HCT116 (cell line): ENCODE data around the gene SLC22A2. TPM values are rescaled to one million over a fixed set of nuclear protein-coding genes. Genes with fewer than 3 reads are reported as not detected.

ENCODE experiments used
- ATAC-seq: fragments of 200-7000 bp; cut with Tn5 transposase; 2 replicates; pipeline ENCODE4 v1.9.1; 2020; ENCODE audit warnings: mild to moderate bottlenecking, moderate library complexity
- BruUV-seq: library from RNA; stranded (reverse); fragments of 400-500 nt; replicated peaks from 2 replicates; lab custom pipeline; 2021; lab: Mats Ljungman, UMichigan
- CTCF ChIA-PET: fragments of 300-600 bp; sonication (Branson Sonifier 250); formaldehyde crosslinking; loops from one replicate; lab custom pipeline; 2021; ENCODE audit warnings: antibody characterized with exemption; lab: Charles Lee
- POLR2A ChIA-PET: fragments of 300-600, 350-600 bp; sonication (Branson Sonifier 250); formaldehyde crosslinking; loops from one replicate; lab custom pipeline; 2021; ENCODE audit warnings: antibody characterized with exemption; lab: Charles Lee
- RAD21 ChIA-PET, 2 experiments: fragments of 300-600 bp; sonication (Branson Sonifier 250); formaldehyde crosslinking; loops; one replicate each; lab custom pipeline; 2023; ENCODE audit warnings: low total read pairs in 2 of 2; ENCODE audit not compliant: uncharacterized antibody in 2 of 2, unreplicated experiment in 2 of 2, low non-redundant PET in 1 of 2; lab: Charles Lee
- DNase-seq: peaks from one replicate; pipeline ENCODE4 v3.0.0-alpha.2; 2010; ENCODE audit warnings: low read depth, low spot score
- H2AFZ ChIP-seq: fragments of 200-600 bp; shearing (Covaris generic), sonication (generic); 2 replicates; pipeline ENCODE4 v1.6.1; 2017; ENCODE audit warnings: low read depth, mixed run types, mixed read lengths, antibody characterized with exemption, low read length; ENCODE audit not compliant: poor library complexity, severe bottlenecking
- H3K27ac ChIP-seq: 2 replicates; pipeline ENCODE4 v1.5.1; 2012; ENCODE audit warnings: low read depth, low read length
- H3K27me3 ChIP-seq: fragments of 200-600 bp; sonication (generic); 2 replicates; pipeline ENCODE4 v1.6.1; 2016; ENCODE audit warnings: mixed run types, low read length, mixed read lengths; ENCODE audit not compliant: insufficient read depth
- H3K36me3 ChIP-seq, 2 experiments: fragments of 200-500 bp in 1 of 2; fragments of 200-600 bp in 1 of 2; sonication (Bioruptor generic) in 1 of 2; sonication (generic) in 1 of 2; 2 replicates each; pipeline versions ENCODE4 v1.5.1 to v1.6.1; 2014 to 2016; ENCODE audit warnings: low read length in 2 of 2, inconsistent platforms in 1 of 2, mixed read lengths in 1 of 2, mixed run types in 1 of 2; ENCODE audit not compliant: insufficient read depth in 2 of 2, control insufficient read depth in 1 of 2
- H3K4me1 ChIP-seq, 2 experiments: fragments of 200-600 bp in 1 of 2; sonication (generic) in 1 of 2; 2 replicates each; pipeline versions ENCODE4 v1.5.1 to v1.6.1; 2012 to 2017; ENCODE audit warnings: low read length in 2 of 2, inconsistent platforms in 1 of 2, mild to moderate bottlenecking in 1 of 2, mixed read lengths in 1 of 2, mixed run types in 1 of 2, moderate library complexity in 1 of 2; ENCODE audit not compliant: insufficient read depth in 2 of 2, control insufficient read depth in 1 of 2
- H3K4me2 ChIP-seq: fragments of 200-600 bp; sonication (generic); 2 replicates; pipeline ENCODE4 v1.6.1; 2017; ENCODE audit warnings: mixed run types, low read length, mixed read lengths
- H3K4me3 ChIP-seq, 2 experiments: fragments of 200-600 bp in 1 of 2; sonication (generic) in 1 of 2; replicated peaks in 1 of 2; 2 replicates each; pipeline ENCODE4 v1.5.1; 2011 to 2016; ENCODE audit warnings: low read length in 2 of 2, control low read depth in 1 of 2, low read depth in 1 of 2, mild to moderate bottlenecking in 1 of 2, mixed read lengths in 1 of 2, mixed run types in 1 of 2
- H3K79me2 ChIP-seq: fragments of 200-600 bp; sonication (generic); 2 replicates; pipeline ENCODE4 v1.6.1; 2017; ENCODE audit warnings: mild to moderate bottlenecking, mixed run types, low read length, moderate library complexity, mixed read lengths; ENCODE audit not compliant: insufficient read depth
- H3K9ac ChIP-seq: fragments of 200-600 bp; sonication (generic); 2 replicates; pipeline ENCODE4 v1.6.1; 2016; ENCODE audit warnings: low read length, mixed read lengths
- H3K9me2 ChIP-seq: fragments of 200-600 bp; sonication (generic), shearing (Covaris generic); 2 replicates; pipeline ENCODE4 v1.6.1; 2017; ENCODE audit warnings: mixed run types, mild to moderate bottlenecking, moderate library complexity; ENCODE audit not compliant: insufficient read depth
- H3K9me3 ChIP-seq, 2 experiments: fragments of 200-500 bp in 1 of 2; fragments of 200-600 bp in 1 of 2; sonication (Bioruptor generic) in 1 of 2; sonication (generic) in 1 of 2; 2 replicates each; pipeline ENCODE4 v1.6.1; 2014 to 2017; ENCODE audit warnings: low read length in 2 of 2, mixed read lengths in 2 of 2, inconsistent platforms in 1 of 2, low read depth in 1 of 2, mild to moderate bottlenecking in 1 of 2, mixed run types in 1 of 2, moderate library complexity in 1 of 2; ENCODE audit not compliant: control insufficient read depth in 1 of 2, insufficient read depth in 1 of 2
- H4K20me1 ChIP-seq: fragments of 200-600 bp; sonication (generic), shearing (Covaris generic); 2 replicates; pipeline ENCODE4 v1.6.1; 2017; ENCODE audit warnings: mixed run types, mild to moderate bottlenecking, moderate library complexity; ENCODE audit not compliant: insufficient read depth
- ATF3 ChIP-seq: IDR thresholded peaks from 2 replicates; pipeline ENCODE4 v1.6.1; 2012
- CBX3 ChIP-seq: IDR thresholded peaks from 2 replicates; pipeline ENCODE4 v1.6.1; 2012; ENCODE audit warnings: low read depth
- CEBPB ChIP-seq: IDR thresholded peaks from 2 replicates; pipeline ENCODE4 v1.6.1; 2012; ENCODE audit warnings: low read depth
- CTCF ChIP-seq, 3 experiments: fragments of 200-600 bp in 1 of 3; sonication (generic) in 1 of 3; IDR thresholded peaks in 2 of 3; conservative IDR thresholded peaks in 1 of 3; 2 replicates each; pipeline ENCODE4 v1.5.1; 2012 to 2017; ENCODE audit warnings: low read depth in 2 of 3, low read length in 2 of 3, antibody characterized with exemption in 1 of 3, borderline replicate concordance in 1 of 3, control low read depth in 1 of 3, mild to moderate bottlenecking in 1 of 3, mixed read lengths in 1 of 3, mixed run types in 1 of 3, moderate library complexity in 1 of 3; ENCODE audit not compliant: insufficient read depth in 1 of 3
- EGR1 ChIP-seq: IDR thresholded peaks from 2 replicates; pipeline ENCODE4 v1.6.1; 2012; ENCODE audit warnings: low read depth
- ELF1 ChIP-seq: IDR thresholded peaks from 2 replicates; pipeline ENCODE4 v1.6.1; 2012; ENCODE audit warnings: low read depth, borderline replicate concordance
- EZH2 ChIP-seq: fragments of 200-600 bp; sonication (generic); IDR thresholded peaks from 2 replicates; pipeline ENCODE4 v1.6.1; 2017; ENCODE audit warnings: antibody characterized with exemption, mixed run types
- EZH2phosphoT487 ChIP-seq: fragments of 200-600 bp; IDR thresholded peaks from 2 replicates; pipeline ENCODE4 v1.6.1; 2018; ENCODE audit warnings: antibody characterized with exemption, borderline replicate concordance
- JUND ChIP-seq: IDR thresholded peaks from 2 replicates; pipeline ENCODE4 v1.6.1; 2012
- REST ChIP-seq: IDR thresholded peaks from 2 replicates; pipeline ENCODE4 v1.6.1; 2012; ENCODE audit warnings: low read depth
- YY1 ChIP-seq: IDR thresholded peaks from 2 replicates; pipeline ENCODE4 v1.6.1; 2011; ENCODE audit warnings: low read length, low read depth, moderate library complexity, mild to moderate bottlenecking; ENCODE audit not compliant: insufficient replicate concordance; ENCODE audit errors: extremely low read depth
- ZBTB33 ChIP-seq: IDR thresholded peaks from 2 replicates; pipeline ENCODE4 v1.6.1; 2011; ENCODE audit warnings: mild to moderate bottlenecking, low read length, moderate library complexity; ENCODE audit not compliant: insufficient replicate concordance; ENCODE audit errors: extremely low read depth
- ZFX ChIP-seq: fragments of 450-650 bp; IDR thresholded peaks from 2 replicates; pipeline ENCODE4 v1.6.1; 2017
- ZNF274 ChIP-seq: fragments of 200-500 bp; sonication (Bioruptor generic); IDR thresholded peaks from 2 replicates; pipeline ENCODE4 v1.6.1; 2014; ENCODE audit warnings: mild to moderate bottlenecking, low read depth, low read length, inconsistent platforms
- intact Hi-C: fragments of 100-400 bp; cut with micrococcal nuclease; formaldehyde crosslinking; loops from 2 replicates; pipeline ENCODE4 v1.10.0; 2022
- total RNA-seq: library from RNA; stranded (reverse); gene quantifications from one replicate; pipeline ENCODE4 v1.2.1, GENCODE V29; 2021; ENCODE audit not compliant: unreplicated experiment

The SLC22A2 gene
- total RNA-seq, 1 experiment from 2014 or later: not detected

GRCh38 chr6:160282444-160282843 is 23.8 kb upstream of the SLC22A2 start:
- intact Hi-C loops: no loop called here
- POLR2A ChIA-PET: no interaction called here
- no peak for ATAC-seq
- H3K9me2 ChIP-seq: no peaks in the 10 kb centered on the region
- H2AFZ ChIP-seq: no peak overlapping the region
- H4K20me1 ChIP-seq: no peaks in the 10 kb centered on the region
- no peak for DNase-seq
- CTCF ChIA-PET: no interaction called here
- RAD21 ChIA-PET: no interaction called here
- no TSS peak for BruUV-seq
- no peak overlapping the region for H3K4me3 ChIP-seq
- H3K27me3 ChIP-seq: no peaks in the 10 kb centered on the region
- H3K27ac ChIP-seq: no peak overlapping the region
- H3K4me1 ChIP-seq: no peaks in the 10 kb centered on the region
- no peaks in the 10 kb centered on the region for H3K36me3 ChIP-seq
- H3K4me2 ChIP-seq: no peak overlapping the region
- TF ChIP-seq EGR1 (no peak), CBX3 (no peak), EZH2 (no peak), YY1 (no peak), EZH2phosphoT487 (no peak), ZFX (no peak), ZNF274 (no peak), CTCF (IDR thresholded peaks at IDR 0.05 in 2 of 3, conservative IDR thresholded peaks at IDR 0.05 in 1 of 3; ENCODE audit: borderline replicate concordance in 1 of 3, insufficient read depth in 1 of 3, low read depth in 2 of 3, low read length in 2 of 3) (no peak), ATF3 (no peak), JUND (no peak), REST (no peak), ELF1 (no peak), ZBTB33 (no peak), CEBPB (no peak)
- no peaks in the 10 kb centered on the region for H3K9me3 ChIP-seq
- H3K9ac ChIP-seq: no peak overlapping the region
- H3K79me2 ChIP-seq: no peaks in the 10 kb centered on the region
